Measurements from ENCODE around the gene CT45A8.
"Not testable (repeated sequence)": the region's sequence is repeated elsewhere in the genome, so short reads cannot be mapped to it uniquely, and the experiment has no call there.

Gene CT45A8

GRCh38 chrX:135854438-135854837, at the start of gene CT45A8:
CT45A8 (minus strand) TSS chrX:135854538; CDS start chrX:135850783, 3,755 bp downstream.
- DNase-seq = not testable (repeated sequence)

GRCh38 chrX:135893294-135893817, 39.0 kb upstream of the CT45A8 start, which contains the start of the genes CT45A10 and SAGE1:
CT45A10 (minus strand) TSS chrX:135893444; CDS start chrX:135885344, 8,100 bp downstream.
SAGE1 (plus strand) TSS chrX:135893716; CDS start chrX:135896243, 2,527 bp downstream.
- DNase-seq = no peak

GRCh38 chrX:135892781-135893180, 38.4 kb upstream of the CT45A8 start:
- no peak for DNase-seq

- no peak for DNase-seq
Measured at GRCh38 chrX:135890087-135890585, 35.8 kb upstream of the CT45A8 start.

- peak; percentile 59 for DNase-seq
Measured at GRCh38 chrX:135888976-135889375, 34.6 kb upstream of the CT45A8 start.

- DNase-seq = not testable (repeated sequence)
Measured at GRCh38 chrX:135888230-135888629, 33.9 kb upstream of the CT45A8 start.

GRCh38 chrX:135882741-135883140, 28.4 kb upstream of the CT45A8 start:
- DNase-seq = not testable (repeated sequence)

GRCh38 chrX:135871712-135872111, 17.4 kb upstream of the CT45A8 start, which contains the start of gene CT45A9:
CT45A9 (minus strand) TSS chrX:135871812; CDS start chrX:135868061, 3,751 bp downstream.
- not testable (repeated sequence) for DNase-seq

GRCh38 chrX:135837180-135837579, 17.2 kb downstream of the CT45A8 start, which contains the start of gene CT45A7:
CT45A7 (minus strand) TSS chrX:135837280; CDS start chrX:135833533, 3,747 bp downstream.
- not testable (repeated sequence) for DNase-seq

- DNase-seq = not testable (repeated sequence)
Measured at GRCh38 chrX:135819912-135820311, 34.4 kb downstream of the CT45A8 start, which contains the start of gene CT45A2. CT45A2 (minus strand) TSS chrX:135820012; CDS start chrX:135816265, 3,747 bp downstream.

GRCh38 chrX:135802687-135803086, 51.7 kb downstream of the CT45A8 start, which contains the start of gene CT45A6:
CT45A6 (minus strand) TSS chrX:135802787; CDS start chrX:135798993, 3,794 bp downstream.
- DNase-seq = not testable (repeated sequence)
